GM19328 (cell line): ENCODE results near the gene SLC19A1.

ENCODE experiments used
- ATAC-seq: cut with Tn5 transposase; IDR thresholded peaks from one replicate; pipeline ENCODE4 v1.9.1; 2021; ENCODE audit warnings: mild to moderate bottlenecking, moderate library complexity; ENCODE audit not compliant: unreplicated experiment

Gene SLC19A1

DNA sequence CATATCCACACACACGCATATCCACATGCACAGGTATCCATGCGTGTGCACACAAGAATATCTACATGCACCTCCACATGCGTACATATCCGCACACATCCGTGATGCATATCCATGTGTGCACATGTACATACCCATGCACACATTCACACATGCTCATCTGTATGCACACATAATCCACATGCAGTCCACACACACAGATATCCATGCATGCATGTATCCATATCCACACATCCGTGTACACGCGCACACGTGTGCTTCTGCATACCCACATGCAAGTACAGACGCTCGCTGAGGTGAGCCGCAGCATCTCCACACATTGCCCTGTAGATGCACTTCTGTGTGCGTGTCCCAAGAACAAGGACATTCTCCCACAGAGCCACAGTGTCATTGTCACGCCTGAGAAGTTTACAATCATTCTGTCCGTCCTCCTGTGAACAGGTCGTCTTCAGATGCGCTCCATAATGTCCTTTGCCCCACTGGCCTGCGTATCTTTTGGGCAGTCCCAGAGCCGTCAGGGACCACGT lies 93.9 kb downstream of the SLC19A1 start:
- ATAC-seq, result no peak
